ENCODE measurements around the gene CXCL14. TPM values are rescaled to one million over a fixed set of nuclear protein-coding genes. Genes with fewer than 3 reads are reported as not detected.

Gene CXCL14
- total and polyA plus RNA-seq, 2 donors (not counting 1 experiment from before 2014, with no cell fraction given): 0.17 TPM; not detected in 1

DNA sequence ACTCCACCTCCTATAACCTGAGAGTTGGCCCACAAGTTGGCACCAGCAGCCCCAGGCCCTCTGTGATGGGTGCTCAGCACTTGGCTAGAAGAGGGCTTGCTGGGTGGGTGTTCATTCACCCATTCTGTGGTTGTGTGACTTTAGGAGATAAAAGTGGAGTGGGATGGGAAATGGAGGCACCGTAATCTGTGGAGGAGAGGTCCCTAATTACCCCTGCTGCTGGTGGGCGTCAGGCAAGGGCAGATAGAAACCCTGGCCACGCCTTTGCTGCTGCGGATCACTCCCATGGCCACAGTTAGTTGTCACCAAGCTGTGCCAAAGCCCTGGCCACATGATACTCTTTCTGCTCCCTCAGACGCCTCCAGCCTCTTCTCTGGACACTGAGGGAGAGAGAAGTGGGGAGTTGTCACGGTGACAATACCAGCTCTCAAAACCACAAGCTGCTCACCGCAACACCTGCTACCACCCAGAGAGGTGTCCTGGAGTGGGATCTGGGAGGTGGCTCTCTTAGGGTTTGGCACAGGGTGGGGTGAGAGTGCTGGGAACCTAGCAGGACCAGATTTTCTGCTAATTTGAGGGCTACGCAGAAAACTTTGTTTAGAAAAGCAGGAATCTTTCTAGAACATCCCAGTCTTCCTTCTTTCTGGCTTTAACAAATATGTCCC, 31.1 kb downstream of the CXCL14 start:
- no peaks in the 10 kb centered on the region for H3K9me3 ChIP-seq (ENCODE audit: control insufficient read depth, insufficient read depth, low read depth, low read length)
- no peak overlapping the region for H3K4me3 ChIP-seq (replicated peaks in 1 of 4; ENCODE audit: control extremely low read depth in 1 of 4, insufficient read depth in 1 of 4, low read depth in 3 of 4, low read length in 4 of 4)
- no peak for TF ChIP-seq EZH2 (IDR thresholded peaks at IDR 0.05; ENCODE audit: low read length, missing control alignments)
- TF ChIP-seq, protein P1, sequence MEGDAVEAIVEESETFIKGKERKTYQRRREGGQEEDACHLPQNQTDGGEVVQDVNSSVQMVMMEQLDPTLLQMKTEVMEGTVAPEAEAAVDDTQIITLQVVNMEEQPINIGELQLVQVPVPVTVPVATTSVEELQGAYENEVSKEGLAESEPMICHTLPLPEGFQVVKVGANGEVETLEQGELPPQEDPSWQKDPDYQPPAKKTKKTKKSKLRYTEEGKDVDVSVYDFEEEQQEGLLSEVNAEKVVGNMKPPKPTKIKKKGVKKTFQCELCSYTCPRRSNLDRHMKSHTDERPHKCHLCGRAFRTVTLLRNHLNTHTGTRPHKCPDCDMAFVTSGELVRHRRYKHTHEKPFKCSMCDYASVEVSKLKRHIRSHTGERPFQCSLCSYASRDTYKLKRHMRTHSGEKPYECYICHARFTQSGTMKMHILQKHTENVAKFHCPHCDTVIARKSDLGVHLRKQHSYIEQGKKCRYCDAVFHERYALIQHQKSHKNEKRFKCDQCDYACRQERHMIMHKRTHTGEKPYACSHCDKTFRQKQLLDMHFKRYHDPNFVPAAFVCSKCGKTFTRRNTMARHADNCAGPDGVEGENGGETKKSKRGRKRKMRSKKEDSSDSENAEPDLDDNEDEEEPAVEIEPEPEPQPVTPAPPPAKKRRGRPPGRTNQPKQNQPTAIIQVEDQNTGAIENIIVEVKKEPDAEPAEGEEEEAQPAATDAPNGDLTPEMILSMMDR (conservative IDR thresholded peaks at IDR 0.05 in 1 of 2, IDR thresholded peaks at IDR 0.05 in 1 of 2; ENCODE audit: low read depth in 1 of 2, low read length in 2 of 2): no peak
- no peaks in the 10 kb centered on the region for H4K20me1 ChIP-seq (ENCODE audit: control insufficient read depth, extremely low read depth, insufficient read depth, low read length)
- H3K27me3 ChIP-seq (ENCODE audit: control insufficient read depth, insufficient read depth, low read length): peaks cover 34% of the 10 kb centered on the region
- H2AFZ ChIP-seq (ENCODE audit: low read length): no peak overlapping the region
- no peak overlapping the region for H3K9ac ChIP-seq (ENCODE audit: insufficient read depth, low read length)
- H3K4me2 ChIP-seq (ENCODE audit: extremely low read depth, insufficient read depth, low read length): no peak overlapping the region
- no peak overlapping the region for H3K27ac ChIP-seq (ENCODE audit: insufficient read depth, low read length)
- no peak for DNase-seq (ENCODE audit: low read depth in 2 of 2)
- no peaks in the 10 kb centered on the region for H3K36me3 ChIP-seq (ENCODE audit: control insufficient read depth, insufficient read depth, low read length)
- no peaks in the 10 kb centered on the region for H3K79me2 ChIP-seq (ENCODE audit: control insufficient read depth, insufficient read depth, low read length)
- no peaks in the 10 kb centered on the region for H3K4me1 ChIP-seq (ENCODE audit: control insufficient read depth, extremely low read depth, insufficient read depth, low read length)

DNA sequence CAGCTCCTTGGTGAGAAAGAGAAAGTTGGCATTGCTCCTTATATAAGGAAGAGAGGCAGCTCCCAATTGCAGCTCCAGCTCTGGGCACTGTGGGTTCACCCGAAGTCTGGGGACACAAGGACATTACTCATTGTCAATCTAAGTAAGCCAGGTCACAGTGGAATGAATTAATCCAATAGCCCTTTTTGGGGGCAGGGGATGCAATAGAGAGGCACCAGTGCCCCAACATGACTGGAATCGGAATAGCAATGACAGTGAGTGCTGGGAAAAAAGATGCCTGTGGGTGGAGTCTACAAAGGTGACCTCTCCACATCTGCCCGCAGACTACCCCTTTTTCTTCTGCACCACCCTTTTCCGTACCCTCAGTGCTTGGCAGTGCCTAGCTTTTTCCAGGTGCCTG, 31.9 kb downstream of the CXCL14 start:
- Histone ChIP-seq H3K27me3 (ENCODE audit: control insufficient read depth, insufficient read depth, low read length) (peaks cover 37% of the 10 kb centered on the region), H3K9ac (ENCODE audit: insufficient read depth, low read length) (no peak overlapping the region), H3K4me2 (ENCODE audit: extremely low read depth, insufficient read depth, low read length) (no peak overlapping the region), H3K36me3 (ENCODE audit: control insufficient read depth, insufficient read depth, low read length) (no peaks in the 10 kb centered on the region), H3K79me2 (ENCODE audit: control insufficient read depth, insufficient read depth, low read length) (no peaks in the 10 kb centered on the region), H3K9me3 (ENCODE audit: control insufficient read depth, insufficient read depth, low read depth, low read length) (no peaks in the 10 kb centered on the region), H3K27ac (ENCODE audit: insufficient read depth, low read length) (no peak overlapping the region), H2AFZ (ENCODE audit: low read length) (no peak overlapping the region), H3K4me1 (ENCODE audit: control insufficient read depth, extremely low read depth, insufficient read depth, low read length) (no peaks in the 10 kb centered on the region), H4K20me1 (ENCODE audit: control insufficient read depth, extremely low read depth, insufficient read depth, low read length) (no peaks in the 10 kb centered on the region), H3K4me3 (replicated peaks in 1 of 4; ENCODE audit: control extremely low read depth in 1 of 4, insufficient read depth in 1 of 4, low read depth in 3 of 4, low read length in 4 of 4) (no peak overlapping the region)
- TF ChIP-seq EZH2 (IDR thresholded peaks at IDR 0.05; ENCODE audit: low read length, missing control alignments): no peak
- DNase-seq (ENCODE audit: low read depth in 2 of 2): no peak

DNA sequence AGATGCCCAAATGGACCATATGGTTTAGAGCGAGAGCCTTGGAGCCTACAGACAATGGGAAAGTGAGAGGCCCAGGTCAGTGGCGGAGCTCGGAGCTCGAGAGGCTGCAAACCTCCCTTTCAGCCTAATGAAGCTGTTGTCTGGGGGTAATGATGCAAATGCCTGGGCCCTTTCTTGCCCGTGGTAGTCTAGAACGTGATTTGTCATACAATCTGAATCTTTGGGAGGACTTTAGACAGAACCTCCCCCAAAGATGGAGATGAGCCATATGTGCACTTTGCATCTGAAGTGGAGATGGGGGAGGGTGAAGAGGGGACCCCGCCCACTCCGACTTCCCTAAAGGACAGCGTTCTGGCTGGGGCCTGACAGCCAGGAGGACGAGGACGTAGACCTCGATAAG, 32.7 kb downstream of the CXCL14 start:
- no peaks in the 10 kb centered on the region for H3K4me1 ChIP-seq (ENCODE audit: control insufficient read depth, extremely low read depth, insufficient read depth, low read length)
- H4K20me1 ChIP-seq (ENCODE audit: control insufficient read depth, extremely low read depth, insufficient read depth, low read length): no peaks in the 10 kb centered on the region
- peaks cover 43% of the 10 kb centered on the region for H3K27me3 ChIP-seq (ENCODE audit: control insufficient read depth, insufficient read depth, low read length)
- no peaks in the 10 kb centered on the region for H3K79me2 ChIP-seq (ENCODE audit: control insufficient read depth, insufficient read depth, low read length)
- no peaks in the 10 kb centered on the region for H3K9me3 ChIP-seq (ENCODE audit: control insufficient read depth, insufficient read depth, low read depth, low read length)
- H2AFZ ChIP-seq (ENCODE audit: low read length): no peak overlapping the region
- no peaks in the 10 kb centered on the region for H3K36me3 ChIP-seq (ENCODE audit: control insufficient read depth, insufficient read depth, low read length)
- H3K4me2 ChIP-seq (ENCODE audit: extremely low read depth, insufficient read depth, low read length): no peak overlapping the region
- TF ChIP-seq, protein P1 (conservative IDR thresholded peaks at IDR 0.05 in 1 of 2, IDR thresholded peaks at IDR 0.05 in 1 of 2; ENCODE audit: low read depth in 1 of 2, low read length in 2 of 2): no peak
- TF ChIP-seq EZH2 (IDR thresholded peaks at IDR 0.05; ENCODE audit: low read length, missing control alignments): no peak
- no peak for DNase-seq (ENCODE audit: low read depth in 2 of 2)
- no peak overlapping the region for H3K27ac ChIP-seq (ENCODE audit: insufficient read depth, low read length)
- H3K4me3 ChIP-seq (replicated peaks in 1 of 4; ENCODE audit: control extremely low read depth in 1 of 4, insufficient read depth in 1 of 4, low read depth in 3 of 4, low read length in 4 of 4): no peak overlapping the region
- H3K9ac ChIP-seq (ENCODE audit: insufficient read depth, low read length): no peak overlapping the region

All from fibroblast of lung (primary cell).